HG03439 (cell line): ENCODE data around the gene MICALL2.

ENCODE experiments used
- ATAC-seq: cut with Tn5 transposase; IDR thresholded peaks from one replicate; pipeline ENCODE4 v1.9.1; 2021; ENCODE audit warnings: mild to moderate bottlenecking, moderate library complexity; ENCODE audit not compliant: unreplicated experiment

Gene MICALL2

DNA sequence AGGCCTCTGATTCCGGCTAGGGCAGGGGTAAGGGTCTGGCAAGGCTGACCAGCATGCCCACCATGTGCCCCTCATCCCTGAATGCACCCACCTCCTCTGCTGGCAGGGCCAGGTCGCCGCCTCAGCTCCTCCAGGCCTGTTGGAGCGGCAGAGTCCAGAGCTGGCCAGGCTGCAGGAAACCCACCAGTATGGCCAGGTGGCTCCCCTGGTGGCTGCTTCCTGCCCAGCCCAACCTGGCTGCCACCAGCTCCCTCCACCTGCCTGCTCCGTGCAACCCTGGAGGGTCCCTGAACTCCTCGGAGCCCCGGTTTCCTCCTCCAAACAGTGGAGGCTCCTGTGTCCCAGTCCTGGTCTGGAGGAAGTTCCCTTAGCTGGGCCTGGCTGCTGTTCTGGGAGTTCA lies 39.6 kb downstream of the MICALL2 start:
- ATAC-seq, result no peak

- no peak for ATAC-seq
Observed at GRCh38 chr7:1419310-1419634, 40.0 kb downstream of the MICALL2 start.

GRCh38 chr7:1418505-1419309 lies 40.6 kb downstream of the MICALL2 start:
- no peak for ATAC-seq

GRCh38 chr7:1415389-1415990 lies 43.8 kb downstream of the MICALL2 start:
- no peak for ATAC-seq

DNA sequence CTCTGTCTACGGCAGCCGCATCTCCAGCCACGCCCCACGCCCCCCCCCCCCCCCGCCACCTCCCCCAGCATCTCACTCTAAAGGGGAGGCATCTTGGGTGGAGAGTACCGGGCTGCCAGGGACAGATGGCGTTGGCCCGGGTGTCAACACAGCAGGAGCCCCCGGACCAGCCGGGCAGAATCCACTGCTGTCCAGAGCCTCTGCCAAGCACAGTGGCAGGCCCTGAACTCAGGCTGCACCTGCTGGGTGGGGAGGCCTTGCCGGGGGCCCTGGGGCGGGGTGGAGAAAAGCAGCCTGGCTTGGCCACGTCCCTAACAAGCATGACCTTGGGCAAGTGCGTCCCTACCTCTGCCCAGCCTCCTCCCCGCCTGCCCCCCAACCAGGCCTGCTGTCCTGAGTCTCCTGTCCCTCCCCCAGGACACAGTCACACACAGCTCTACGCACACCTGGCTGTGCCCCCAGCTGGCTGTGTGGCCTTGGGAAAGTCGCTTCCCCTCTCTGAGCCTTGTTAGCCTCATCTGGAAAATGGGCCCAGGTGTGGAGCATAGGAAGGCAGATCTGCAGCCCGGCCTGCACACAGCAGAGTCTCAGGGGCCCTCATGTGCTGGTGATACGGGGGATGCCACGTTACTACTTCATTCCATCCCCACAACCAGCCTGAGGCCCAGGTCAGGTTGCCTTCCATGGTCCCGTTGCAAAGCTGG lies 45.2 kb downstream of the MICALL2 start:
- no peak for ATAC-seq

GRCh38 chr7:1412322-1413261 lies 46.7 kb downstream of the MICALL2 start:
- no peak for ATAC-seq

DNA sequence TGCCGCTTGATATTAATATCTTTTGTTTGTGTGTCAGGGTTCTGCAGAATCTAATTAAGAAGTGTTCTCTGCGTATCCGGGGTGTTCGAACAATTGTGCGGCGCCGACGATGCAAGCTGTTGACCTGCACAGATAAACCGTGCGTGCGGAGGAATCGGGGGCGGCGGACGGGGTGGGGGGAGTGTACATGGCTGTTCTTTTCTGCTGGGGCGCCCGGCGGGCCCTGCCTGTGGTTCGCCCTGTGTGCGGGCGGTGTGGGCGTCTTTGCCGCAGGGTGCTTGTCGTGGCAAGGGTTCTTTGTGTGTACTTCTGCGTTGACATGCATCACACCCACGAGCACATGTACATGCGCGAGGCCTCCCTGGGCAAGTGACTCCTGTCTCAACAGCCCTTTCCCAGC lies 47.9 kb downstream of the MICALL2 start:
- no peak for ATAC-seq

DNA sequence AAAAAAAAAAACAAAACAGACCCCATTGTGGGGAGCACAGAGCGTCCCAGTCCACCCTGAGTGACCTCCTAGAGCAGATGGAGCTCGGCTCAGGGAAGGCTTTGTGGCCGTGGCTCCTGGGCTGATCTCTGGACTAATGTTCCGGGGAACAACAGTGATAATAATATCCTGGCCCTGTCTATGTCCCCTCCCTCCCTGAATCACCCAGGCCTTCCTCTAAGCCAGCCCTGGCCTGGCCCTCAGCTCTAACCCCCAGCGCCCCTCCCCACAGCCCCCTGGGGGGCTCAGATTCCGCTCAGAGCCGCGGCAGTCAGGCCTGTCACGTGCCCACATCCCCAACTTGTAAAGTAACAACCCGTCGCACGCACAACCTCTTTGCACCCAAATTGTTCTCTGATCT lies 48.3 kb downstream of the MICALL2 start:
- no peak for ATAC-seq

DNA sequence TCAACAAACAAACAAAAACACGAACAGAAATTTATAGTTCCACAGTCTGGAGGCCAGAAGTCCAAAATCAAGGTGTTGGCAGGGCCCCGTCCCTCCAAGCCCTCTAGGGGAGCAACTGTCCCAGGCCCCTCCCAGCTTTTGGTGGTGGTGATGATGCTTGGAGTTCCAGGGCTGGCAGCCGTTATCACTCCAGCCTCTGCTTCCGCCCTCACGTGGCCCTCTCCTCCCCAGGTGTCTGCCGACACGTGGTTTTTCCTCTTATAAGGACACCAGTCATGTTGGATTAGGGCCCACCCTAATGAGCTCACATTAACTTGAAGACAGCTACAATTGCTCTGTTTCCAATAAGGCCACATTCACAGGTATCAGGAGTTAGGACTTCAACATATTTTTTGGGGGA lies 49.7 kb downstream of the MICALL2 start:
- ATAC-seq, result no peak

- no peak for ATAC-seq
Observed at GRCh38 chr7:1408466-1408865, 50.8 kb downstream of the MICALL2 start.

DNA sequence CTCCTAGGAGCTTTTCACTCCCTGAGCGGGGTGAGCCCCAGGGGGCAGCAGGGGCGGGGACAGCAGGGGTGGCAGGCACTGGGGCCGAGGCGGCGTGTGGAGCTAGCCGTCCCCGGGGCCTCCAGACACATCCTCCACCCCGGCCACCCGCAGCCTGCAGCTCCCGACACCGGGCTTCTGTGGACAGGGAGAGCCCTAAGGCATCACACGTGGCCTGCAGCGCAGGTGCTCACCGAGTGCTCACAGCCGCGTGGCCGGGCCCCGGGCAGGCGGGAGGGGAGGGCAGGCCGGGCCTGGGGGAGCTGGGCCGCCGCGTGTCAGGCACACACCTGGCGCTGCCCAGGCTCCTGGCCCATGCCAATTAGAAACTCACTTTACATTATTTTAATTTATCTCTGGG lies 51.4 kb downstream of the MICALL2 start:
- no peak for ATAC-seq

DNA sequence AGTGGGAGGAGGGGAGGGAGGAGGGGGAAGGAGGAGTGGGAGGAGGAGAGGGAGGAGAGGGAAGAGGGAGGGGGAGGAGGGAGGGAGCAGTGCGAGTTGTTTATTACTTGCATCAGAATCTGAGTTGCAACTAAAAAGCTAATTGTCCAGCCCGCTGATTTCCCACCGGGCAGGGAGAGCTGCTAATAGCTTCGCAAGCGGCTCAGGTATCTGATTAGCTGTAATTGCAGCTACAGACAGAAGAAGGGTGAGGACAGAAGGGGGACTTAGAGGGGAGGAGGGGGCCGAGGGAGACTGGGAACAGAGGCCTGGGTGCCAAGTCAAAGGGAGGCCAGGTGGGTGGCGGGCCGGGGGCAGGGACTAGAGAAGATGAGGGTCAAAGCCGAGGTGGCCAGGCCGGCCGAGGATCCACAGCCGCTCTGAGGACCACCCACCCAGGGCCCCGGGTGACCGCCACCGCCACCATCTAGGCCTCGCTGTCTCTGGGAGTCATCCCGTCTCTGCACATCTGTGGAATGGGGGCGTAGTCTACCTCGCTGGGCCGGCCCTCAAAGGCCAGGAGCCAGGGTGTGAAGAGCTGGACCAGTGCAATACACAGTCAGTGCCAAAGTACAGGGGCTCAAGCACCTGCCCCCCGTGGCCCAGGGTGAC lies 54.2 kb downstream of the MICALL2 start:
- ATAC-seq, result no peak

DNA sequence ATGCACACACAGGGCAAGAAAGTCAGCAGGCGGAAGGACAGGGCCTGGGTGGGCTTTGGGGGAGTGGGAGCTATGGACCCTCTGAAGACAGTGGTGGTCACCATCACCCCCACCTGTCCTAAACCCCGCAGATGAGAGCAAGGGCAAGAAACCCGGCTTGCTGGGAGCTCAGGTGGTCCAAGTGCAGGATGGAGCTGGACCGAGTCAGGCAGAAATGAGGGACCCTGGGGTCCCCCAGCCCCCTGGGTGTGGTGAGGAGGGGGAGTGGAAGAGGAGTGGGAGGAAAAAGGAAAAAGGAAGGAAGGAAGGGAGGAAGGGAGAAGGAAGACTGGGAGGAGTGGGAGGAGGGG lies 54.8 kb downstream of the MICALL2 start:
- ATAC-seq, result no peak

DNA sequence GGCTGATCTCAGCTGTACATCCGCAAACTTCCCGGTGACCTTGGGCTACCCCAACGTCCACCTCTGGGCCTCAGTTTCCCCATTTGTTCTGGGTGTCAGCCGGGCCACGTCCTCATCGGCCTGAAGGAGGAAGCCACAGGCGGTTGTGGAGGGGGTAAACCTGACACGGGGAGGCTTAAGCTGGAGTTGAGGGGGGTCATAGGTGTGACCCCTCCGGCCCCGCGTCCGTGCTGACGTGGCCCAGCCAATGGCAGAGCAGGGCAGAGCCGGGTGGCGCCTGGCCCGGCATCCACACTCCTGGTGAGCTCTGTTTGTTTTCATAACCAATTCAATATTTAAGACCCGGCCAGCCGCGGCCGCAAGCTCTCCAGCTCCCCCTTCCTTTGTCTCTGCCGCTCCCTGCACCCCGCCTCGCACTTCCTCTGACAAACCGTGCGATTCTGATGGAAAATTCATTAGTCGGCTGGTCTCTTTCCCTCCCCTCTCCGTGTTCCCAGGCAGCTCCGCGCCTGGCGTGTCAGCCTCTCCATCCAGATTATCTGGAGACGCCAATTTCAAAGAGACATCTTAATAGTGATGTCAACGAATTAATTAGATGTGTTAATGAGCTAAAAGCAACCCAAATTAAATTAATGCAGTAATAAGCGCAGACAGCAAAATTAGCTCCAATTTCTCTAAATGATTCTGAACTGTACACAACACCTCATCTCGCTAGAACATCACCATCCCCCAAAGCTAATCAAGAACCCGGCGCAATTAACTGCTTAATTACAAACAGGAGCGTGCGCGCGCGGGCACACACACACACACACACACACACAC lies 55.4 kb downstream of the MICALL2 start:
- ATAC-seq, result no peak

DNA sequence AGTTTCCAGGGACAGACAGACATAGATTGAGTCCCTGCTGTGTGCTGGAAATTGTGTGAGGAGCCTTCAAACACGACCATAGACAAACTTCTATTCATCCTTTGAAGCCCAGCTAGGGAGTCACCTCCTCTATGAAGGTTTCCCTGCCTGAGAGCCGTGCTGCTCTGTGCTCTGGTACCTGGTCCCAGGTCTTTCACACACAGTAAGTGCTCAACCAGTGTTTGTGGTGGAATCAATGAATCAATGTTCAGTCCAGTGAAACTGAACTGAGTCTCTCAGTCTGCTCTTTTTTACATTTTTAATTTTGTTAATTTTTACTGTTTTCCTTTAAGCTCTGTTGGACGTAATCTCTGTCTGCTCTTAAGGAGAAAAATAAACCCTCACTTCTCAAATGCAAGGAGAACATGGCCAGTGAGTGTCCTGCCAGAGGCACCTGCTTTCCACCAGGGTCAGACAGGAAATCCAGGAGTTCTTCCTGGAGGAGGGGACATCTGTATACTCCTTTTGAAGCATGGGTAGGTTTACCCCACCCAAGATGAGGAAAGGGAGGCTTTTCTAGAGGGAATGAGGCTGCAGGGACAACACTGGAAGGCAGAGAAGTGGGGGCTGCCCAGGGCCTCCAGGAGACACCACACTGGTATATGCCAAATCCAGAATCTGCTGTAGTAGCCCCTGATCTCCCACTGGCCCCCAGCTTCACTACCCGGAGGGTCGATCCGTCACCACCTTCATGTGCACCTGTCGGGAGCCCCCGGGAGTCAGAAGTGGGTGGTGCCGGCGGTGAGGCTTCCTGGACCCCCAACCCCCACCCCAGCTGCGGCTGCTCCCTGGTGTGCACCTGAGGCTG lies 56.3 kb downstream of the MICALL2 start:
- no peak for ATAC-seq

GRCh38 chr7:1402110-1402790 lies 57.0 kb downstream of the MICALL2 start:
- ATAC-seq, result no peak

- no peak for ATAC-seq
Observed at GRCh38 chr7:1401011-1401410, 58.3 kb downstream of the MICALL2 start.

DNA sequence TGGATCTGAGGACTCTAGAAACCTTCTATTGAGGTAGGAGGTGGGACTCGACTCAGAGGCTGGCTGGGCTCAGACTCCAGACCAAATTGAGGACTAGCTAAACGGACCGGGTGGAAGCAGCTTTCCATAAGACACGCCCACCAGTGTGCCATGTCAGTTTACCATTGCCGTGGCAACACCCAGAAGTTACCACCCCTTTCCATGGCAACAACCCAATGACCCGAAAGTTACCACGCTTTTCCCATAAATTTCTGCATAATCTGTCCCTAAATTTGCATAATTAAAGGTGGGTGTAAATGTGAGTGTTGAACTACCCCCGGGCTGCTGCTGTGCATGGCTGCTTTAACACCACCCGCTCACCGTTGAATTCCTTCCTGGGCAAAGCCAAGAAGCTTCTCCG lies 58.9 kb downstream of the MICALL2 start:
- no peak for ATAC-seq
